HL-60 (cell line): ENCODE results near the gene RER1.

Source experiments
- GABPA ChIP-seq: IDR thresholded peaks from 2 replicates; pipeline ENCODE4 v1.6.1; 2012; ENCODE audit warnings: low read depth
- REST ChIP-seq: IDR thresholded peaks from 2 replicates; pipeline ENCODE4 v1.6.1; 2012; ENCODE audit warnings: low read depth; ENCODE audit not compliant: insufficient replicate concordance
- TF ChIP-seq, protein P1 (sequence below): IDR thresholded peaks from one replicate; pipeline ENCODE4 v1.5.1; 2011; ENCODE audit warnings: low read length, control low read depth, inconsistent platforms; ENCODE audit not compliant: insufficient read depth

DNA sequence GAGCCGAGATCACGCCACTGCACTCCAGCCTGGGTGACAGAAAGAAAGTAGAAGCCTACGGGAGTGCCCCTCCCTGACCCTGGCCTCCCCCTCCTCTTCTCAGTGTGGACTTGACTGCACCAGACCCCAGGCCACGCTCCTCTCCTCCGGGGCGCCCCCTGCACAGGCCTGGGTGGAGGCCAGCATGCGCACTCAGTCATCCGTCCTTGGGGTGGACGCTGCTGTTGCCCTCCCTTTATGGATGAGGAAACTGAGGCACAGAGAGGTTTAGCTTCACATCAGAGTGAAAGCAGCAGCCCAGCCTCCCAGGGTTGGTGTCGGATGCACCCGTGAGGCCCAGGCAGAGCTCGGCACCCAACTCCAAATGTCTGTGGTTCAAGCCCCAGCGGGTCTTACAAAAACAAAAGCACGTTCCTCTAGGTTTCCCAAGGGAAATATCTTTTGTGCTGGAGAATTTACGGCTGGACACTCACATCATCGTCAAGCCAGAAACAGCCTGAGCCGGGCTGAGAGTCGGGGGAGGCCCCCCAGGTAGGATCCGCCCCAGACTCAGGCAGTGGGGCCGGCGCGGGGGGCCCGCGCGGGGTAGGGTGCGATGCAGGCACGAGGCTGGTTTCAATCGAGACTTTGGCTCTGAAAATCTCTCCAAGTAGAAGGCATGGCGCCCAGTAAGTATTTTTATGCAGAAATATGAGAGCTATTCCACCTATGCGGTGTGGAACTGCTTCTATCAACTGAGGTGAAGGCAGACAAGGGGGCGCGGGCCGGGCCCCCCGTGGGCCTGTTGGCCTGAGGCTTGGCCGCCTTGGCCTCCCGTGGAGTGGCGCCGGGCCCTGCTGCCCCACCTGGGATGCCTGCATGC, 36.9 kb upstream of the RER1 start:
- no peak for TF ChIP-seq REST
- TF ChIP-seq GABPA, result no peak
- TF ChIP-seq, protein P1, sequence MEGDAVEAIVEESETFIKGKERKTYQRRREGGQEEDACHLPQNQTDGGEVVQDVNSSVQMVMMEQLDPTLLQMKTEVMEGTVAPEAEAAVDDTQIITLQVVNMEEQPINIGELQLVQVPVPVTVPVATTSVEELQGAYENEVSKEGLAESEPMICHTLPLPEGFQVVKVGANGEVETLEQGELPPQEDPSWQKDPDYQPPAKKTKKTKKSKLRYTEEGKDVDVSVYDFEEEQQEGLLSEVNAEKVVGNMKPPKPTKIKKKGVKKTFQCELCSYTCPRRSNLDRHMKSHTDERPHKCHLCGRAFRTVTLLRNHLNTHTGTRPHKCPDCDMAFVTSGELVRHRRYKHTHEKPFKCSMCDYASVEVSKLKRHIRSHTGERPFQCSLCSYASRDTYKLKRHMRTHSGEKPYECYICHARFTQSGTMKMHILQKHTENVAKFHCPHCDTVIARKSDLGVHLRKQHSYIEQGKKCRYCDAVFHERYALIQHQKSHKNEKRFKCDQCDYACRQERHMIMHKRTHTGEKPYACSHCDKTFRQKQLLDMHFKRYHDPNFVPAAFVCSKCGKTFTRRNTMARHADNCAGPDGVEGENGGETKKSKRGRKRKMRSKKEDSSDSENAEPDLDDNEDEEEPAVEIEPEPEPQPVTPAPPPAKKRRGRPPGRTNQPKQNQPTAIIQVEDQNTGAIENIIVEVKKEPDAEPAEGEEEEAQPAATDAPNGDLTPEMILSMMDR, result no peak
